ENCODE data around the gene GCK.

DNA sequence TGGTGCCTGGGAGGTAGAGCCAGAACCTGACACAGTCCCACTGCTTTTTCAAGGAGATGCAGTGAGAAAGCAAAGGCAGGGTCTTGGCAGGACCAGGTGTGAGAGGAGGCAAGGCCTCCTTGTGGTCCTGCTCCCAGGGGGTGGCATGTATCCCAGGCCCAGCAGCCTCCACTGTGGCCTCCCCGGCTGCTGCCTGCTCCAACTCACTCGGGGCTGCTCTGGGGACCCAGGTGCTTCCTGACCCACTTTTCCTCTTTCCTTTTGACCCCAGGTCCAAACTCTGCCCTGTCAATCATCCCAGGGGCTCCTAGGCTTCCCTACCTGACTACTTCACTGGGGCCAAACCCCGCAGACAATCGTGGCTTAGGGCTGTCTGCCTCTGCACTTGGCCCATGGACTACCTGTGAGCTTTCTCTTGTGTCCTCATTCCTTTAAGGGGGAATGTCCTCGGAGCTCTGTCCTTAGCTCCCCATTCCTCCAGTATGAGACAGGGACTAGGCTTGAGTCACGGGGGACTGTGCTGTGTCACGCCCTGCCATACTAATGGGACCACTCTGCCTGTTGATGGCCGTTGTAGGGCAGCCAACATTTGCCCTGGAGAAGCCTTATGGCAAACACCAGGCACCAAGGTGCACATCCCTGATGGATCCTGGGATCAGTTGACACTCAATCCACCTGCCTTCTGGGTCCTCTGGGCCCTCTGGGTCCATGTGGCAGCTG lies 86.2 kb downstream of the GCK start:
- TF ChIP-seq CTCF (IDR thresholded peaks at IDR 0.05) (no peak), POLR2AphosphoS5 (IDR thresholded peaks at IDR 0.05) (no peak), POLR2A (IDR thresholded peaks at IDR 0.05) (no peak)

All from breast epithelium (tissue), 3 donors.